Hepatocyte (in vitro differentiated cells): Measurements from ENCODE around the gene DIP2C. TPM values are rescaled to one million over a fixed set of nuclear protein-coding genes. Genes with fewer than 3 reads are reported as not detected.

Source experiments
- DNase-seq: peaks from one replicate; pipeline ENCODE4 v3.0.0-alpha.2; 2016; ENCODE audit warnings: low spot score
- H2AFZ ChIP-seq: fragments of 200-600 bp; sonication (generic); 2 replicates; pipeline ENCODE4 v1.6.0; 2016; ENCODE audit warnings: antibody characterized with exemption, mild to moderate bottlenecking
- H3K27ac ChIP-seq: fragments of 200-600 bp; sonication (generic); 2 replicates; pipeline ENCODE4 v1.5.1; 2016; ENCODE audit warnings: mild to moderate bottlenecking
- H3K27me3 ChIP-seq: fragments of 200-600 bp; sonication (generic); 2 replicates; pipeline ENCODE4 v1.6.1; 2016
- H3K36me3 ChIP-seq: fragments of 200-600 bp; sonication (generic); replicated peaks from 2 replicates; pipeline ENCODE4 v1.5.1; 2016; ENCODE audit warnings: low read depth; ENCODE audit not compliant: insufficient read depth
- H3K4me1 ChIP-seq: fragments of 200-600 bp; sonication (generic); 2 replicates; pipeline ENCODE4 v1.5.1; 2016; ENCODE audit warnings: mild to moderate bottlenecking, moderate library complexity; ENCODE audit not compliant: insufficient read depth
- H3K4me2 ChIP-seq: fragments of 200-600 bp; sonication (generic); 2 replicates; pipeline ENCODE4 v1.6.0; 2016
- H3K4me3 ChIP-seq: fragments of 200-600 bp; sonication (generic); 2 replicates; pipeline ENCODE4 v1.5.1; 2016; ENCODE audit warnings: mild to moderate bottlenecking
- H3K79me2 ChIP-seq: fragments of 200-600 bp; sonication (generic); 2 replicates; pipeline ENCODE4 v1.6.0; 2017; ENCODE audit warnings: mild to moderate bottlenecking
- H3K9me2 ChIP-seq: fragments of 200-600 bp; sonication (generic); replicated peaks from 2 replicates; pipeline ENCODE4 v1.6.0; 2017; ENCODE audit warnings: mild to moderate bottlenecking; ENCODE audit not compliant: insufficient read depth
- H3K9me3 ChIP-seq: fragments of 200-600 bp; sonication (generic); 2 replicates; pipeline ENCODE4 v1.5.1; 2016; ENCODE audit warnings: low read depth, mild to moderate bottlenecking
- H4K20me1 ChIP-seq: fragments of 200-600 bp; sonication (generic); 2 replicates; pipeline ENCODE4 v1.6.0; 2016; ENCODE audit warnings: mild to moderate bottlenecking; ENCODE audit not compliant: insufficient read depth, poor library complexity, severe bottlenecking
- EZH2 ChIP-seq: fragments of 200-600 bp; sonication (generic); IDR thresholded peaks from 2 replicates; pipeline ENCODE4 v1.6.1; 2016; ENCODE audit warnings: antibody characterized with exemption, mild to moderate bottlenecking, borderline replicate concordance
- EZH2phosphoT487 ChIP-seq: fragments of 200-600 bp; sonication (generic); IDR thresholded peaks from one replicate; pipeline ENCODE4 v1.6.1; 2018; ENCODE audit warnings: antibody characterized with exemption, mild to moderate bottlenecking, low read depth, moderate library complexity; ENCODE audit not compliant: unreplicated experiment, severe bottlenecking
- WGBS: methylation state at CpG from one replicate; pipeline ENCODE4 v1.1.6; 2016; ENCODE audit warnings: low lambda C conversion rate; ENCODE audit errors: missing lambda C conversion rate; 5-methylcytosine and 5-hydroxymethylcytosine counted together
- polyA plus RNA-seq: library from polyadenylated mRNA; unstranded; fragments of >200 nt; fragmentation: Nextera tagmentation; extraction: Ambion mirVana; gene quantifications from 2 replicates; pipeline ENCODE4 v1.2.1, GENCODE V29; 2016
- total RNA-seq: library from RNA; depleted of rRNA; stranded (reverse); fragments of >200 nt; gene quantifications from 2 replicates; pipeline ENCODE4 v1.2.3, GENCODE V29; 2014
- TF ChIP-seq, protein P1 (sequence below): fragments of 200-600 bp; sonication (generic); IDR thresholded peaks from 2 replicates; pipeline ENCODE4 v1.5.1; 2016; ENCODE audit warnings: antibody characterized with exemption, mild to moderate bottlenecking; ENCODE audit not compliant: poor library complexity

DIP2C gene
- total and polyA plus RNA-seq, 2 experiments from 2014 or later = 11.1 to 12.8 TPM

DNA sequence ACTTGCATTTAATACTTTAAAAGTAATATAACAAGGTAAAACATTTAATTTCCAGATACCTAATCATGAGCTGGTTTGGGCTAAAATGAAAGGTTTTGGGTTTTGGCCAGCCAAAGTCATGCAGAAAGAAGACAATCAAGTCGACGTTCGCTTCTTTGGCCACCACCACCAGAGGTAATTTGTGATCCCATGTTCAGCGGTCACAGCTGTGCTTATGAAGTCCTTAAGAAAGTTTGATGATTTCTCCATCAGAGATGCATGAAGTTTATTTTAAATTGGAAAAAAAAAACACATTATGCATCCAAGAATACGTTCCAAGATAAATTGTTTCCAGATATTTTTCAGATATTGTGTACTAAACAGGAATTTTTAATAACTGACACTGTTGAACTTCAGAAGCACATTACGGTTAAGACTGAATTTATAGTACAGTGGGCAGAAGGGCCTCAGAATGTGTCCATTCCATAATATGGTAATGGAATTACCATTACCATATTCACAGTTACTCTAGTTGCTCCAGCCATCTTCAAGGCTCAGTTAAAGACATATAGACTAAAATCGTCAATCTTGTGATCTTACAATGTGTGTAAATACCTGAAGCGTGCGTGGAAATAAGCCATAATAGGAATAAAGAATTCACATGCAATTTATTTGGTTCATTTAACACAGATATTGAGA is 447.4 kb downstream of the DIP2C start:
- H2AFZ ChIP-seq = no peak overlapping the region
- no peak for TF ChIP-seq EZH2
- TF ChIP-seq EZH2phosphoT487 = no peak
- TF ChIP-seq, protein P1, sequence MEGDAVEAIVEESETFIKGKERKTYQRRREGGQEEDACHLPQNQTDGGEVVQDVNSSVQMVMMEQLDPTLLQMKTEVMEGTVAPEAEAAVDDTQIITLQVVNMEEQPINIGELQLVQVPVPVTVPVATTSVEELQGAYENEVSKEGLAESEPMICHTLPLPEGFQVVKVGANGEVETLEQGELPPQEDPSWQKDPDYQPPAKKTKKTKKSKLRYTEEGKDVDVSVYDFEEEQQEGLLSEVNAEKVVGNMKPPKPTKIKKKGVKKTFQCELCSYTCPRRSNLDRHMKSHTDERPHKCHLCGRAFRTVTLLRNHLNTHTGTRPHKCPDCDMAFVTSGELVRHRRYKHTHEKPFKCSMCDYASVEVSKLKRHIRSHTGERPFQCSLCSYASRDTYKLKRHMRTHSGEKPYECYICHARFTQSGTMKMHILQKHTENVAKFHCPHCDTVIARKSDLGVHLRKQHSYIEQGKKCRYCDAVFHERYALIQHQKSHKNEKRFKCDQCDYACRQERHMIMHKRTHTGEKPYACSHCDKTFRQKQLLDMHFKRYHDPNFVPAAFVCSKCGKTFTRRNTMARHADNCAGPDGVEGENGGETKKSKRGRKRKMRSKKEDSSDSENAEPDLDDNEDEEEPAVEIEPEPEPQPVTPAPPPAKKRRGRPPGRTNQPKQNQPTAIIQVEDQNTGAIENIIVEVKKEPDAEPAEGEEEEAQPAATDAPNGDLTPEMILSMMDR = no peak
- DNase-seq = no peak
- no peaks in the 10 kb centered on the region for H4K20me1 ChIP-seq
- H3K4me1 ChIP-seq = no peaks in the 10 kb centered on the region
- no peaks in the 10 kb centered on the region for H3K9me2 ChIP-seq
- no peaks in the 10 kb centered on the region for H3K9me3 ChIP-seq
- H3K27me3 ChIP-seq = no peaks in the 10 kb centered on the region
- H3K4me2 ChIP-seq = no peak overlapping the region
- no peaks in the 10 kb centered on the region for H3K79me2 ChIP-seq
- H3K4me3 ChIP-seq = no peak overlapping the region
- H3K27ac ChIP-seq = no peak overlapping the region
- 88% methylated on average over 9 of the region's 9 CpGs for WGBS
- H3K36me3 ChIP-seq = no peaks in the 10 kb centered on the region

DNA sequence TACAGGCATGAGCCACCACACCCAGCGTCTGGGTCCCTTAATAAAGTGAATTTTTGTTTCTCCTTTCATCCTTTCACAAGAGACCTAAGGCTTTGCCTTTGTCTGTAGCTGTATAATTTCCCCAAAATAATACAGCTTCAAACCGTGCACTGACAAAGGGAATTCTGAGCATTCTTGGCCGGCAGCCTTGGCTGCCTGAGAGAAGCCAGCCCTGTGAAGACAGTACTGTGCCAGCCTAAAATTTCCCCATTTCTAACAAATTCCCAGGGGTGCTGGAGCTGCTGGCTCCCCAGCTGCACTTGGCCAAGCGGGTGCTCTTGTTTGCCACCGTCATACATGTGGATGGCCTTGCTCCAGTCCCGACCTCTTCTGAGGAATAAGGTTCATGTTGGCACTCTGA is 448.0 kb downstream of the DIP2C start:
- TF ChIP-seq, protein P1 = no peak
- TF ChIP-seq EZH2 = no peak
- no peak for TF ChIP-seq EZH2phosphoT487
- no peaks in the 10 kb centered on the region for H3K4me1 ChIP-seq
- no peaks in the 10 kb centered on the region for H3K27me3 ChIP-seq
- no peak overlapping the region for H3K4me3 ChIP-seq
- no peaks in the 10 kb centered on the region for H3K79me2 ChIP-seq
- DNase-seq = no peak
- H3K9me2 ChIP-seq = no peaks in the 10 kb centered on the region
- 93% methylated on average over 6 of the region's 6 CpGs for WGBS
- no peaks in the 10 kb centered on the region for H4K20me1 ChIP-seq
- no peak overlapping the region for H3K27ac ChIP-seq
- no peak overlapping the region for H3K4me2 ChIP-seq
- no peak overlapping the region for H2AFZ ChIP-seq
- H3K36me3 ChIP-seq = no peaks in the 10 kb centered on the region
- no peaks in the 10 kb centered on the region for H3K9me3 ChIP-seq

DNA sequence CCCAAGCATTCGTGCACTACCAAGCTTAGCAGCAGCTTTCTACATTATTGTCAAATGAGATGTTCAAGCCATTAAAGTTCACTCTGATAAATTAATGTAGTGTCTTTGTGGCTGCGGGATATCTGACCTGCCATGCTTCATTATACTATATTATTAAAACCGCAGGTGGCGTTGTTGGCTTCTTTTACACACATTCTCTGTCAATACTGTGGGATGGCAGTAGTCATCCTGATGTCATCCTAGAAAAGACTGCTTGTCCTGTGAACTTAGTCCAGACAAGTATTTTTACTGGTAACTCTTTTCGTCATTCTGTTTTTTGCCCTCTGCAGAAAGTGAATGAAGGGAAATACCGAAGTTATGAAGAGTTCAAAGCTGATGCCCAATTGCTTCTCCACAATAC is 450.4 kb downstream of the DIP2C start:
- WGBS = 93% methylated on average over 6 of the region's 6 CpGs
- peaks cover 7% of the 10 kb centered on the region for H3K4me1 ChIP-seq
- H3K4me2 ChIP-seq = no peak overlapping the region
- H3K36me3 ChIP-seq = no peaks in the 10 kb centered on the region
- no peak overlapping the region for H3K27ac ChIP-seq
- peaks cover 2% of the 10 kb centered on the region for H4K20me1 ChIP-seq
- no peaks in the 10 kb centered on the region for H3K9me3 ChIP-seq
- H3K4me3 ChIP-seq = no peak overlapping the region
- TF ChIP-seq EZH2phosphoT487 (no peak), EZH2 (no peak)
- TF ChIP-seq, protein P1 = no peak
- no peak for DNase-seq
- no peaks in the 10 kb centered on the region for H3K27me3 ChIP-seq
- H2AFZ ChIP-seq = no peak overlapping the region
- H3K9me2 ChIP-seq = no peaks in the 10 kb centered on the region
- no peaks in the 10 kb centered on the region for H3K79me2 ChIP-seq
